ENCODE data around the gene CAMK4.
"Not testable (repeated sequence)": the region's sequence is repeated elsewhere in the genome, so short reads cannot be mapped to it uniquely, and the experiment has no call there.

CAMK4 gene

DNA sequence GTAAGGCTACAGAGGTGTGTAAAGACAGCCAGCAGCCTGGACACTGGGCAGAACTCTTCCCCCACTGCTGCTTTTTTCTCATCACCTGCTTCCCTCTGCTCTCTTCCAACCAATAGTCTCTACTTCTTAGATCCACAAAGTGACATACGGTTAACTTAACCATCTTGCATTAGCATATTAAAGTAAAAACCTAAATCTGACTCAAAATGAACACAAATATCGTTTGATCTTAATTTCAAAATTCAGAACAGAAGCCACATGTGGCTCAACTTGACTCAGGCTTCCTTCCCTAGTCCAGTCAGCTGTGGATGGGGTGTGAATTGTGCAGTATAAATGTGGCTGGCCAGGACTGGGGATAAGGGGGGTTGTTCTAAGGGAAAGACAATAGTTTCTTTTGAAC is 173.8 kb downstream of the CAMK4 start:
- no peak for TF ChIP-seq CTCF (conservative IDR thresholded peaks at IDR 0.05; ENCODE audit: low read depth, low read length)
- no peak overlapping the region for H3K4me3 ChIP-seq (ENCODE audit: low read depth, low read length)
- no peak for DNase-seq (ENCODE audit: low read depth)

DNA sequence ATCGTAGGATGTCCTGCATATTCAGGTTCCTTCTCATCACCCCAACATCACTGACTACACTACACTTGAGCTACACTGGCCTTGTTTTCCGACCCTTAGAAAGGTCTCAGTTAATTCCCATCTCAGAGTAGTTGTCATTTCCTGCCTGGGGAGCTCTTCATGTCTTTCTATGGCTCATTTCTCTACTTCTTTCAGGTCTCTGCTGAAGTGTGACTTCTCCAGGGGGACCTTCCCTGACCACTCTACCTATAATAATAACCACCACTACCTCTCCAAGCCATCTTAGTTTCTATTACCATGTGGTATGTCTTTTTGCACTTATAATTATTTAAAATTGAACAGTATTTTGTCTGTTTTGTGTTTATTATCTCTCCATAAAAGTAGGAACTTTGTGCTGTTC is 174.9 kb downstream of the CAMK4 start:
- no peak for TF ChIP-seq CTCF (conservative IDR thresholded peaks at IDR 0.05; ENCODE audit: low read depth, low read length)
- H3K4me3 ChIP-seq (ENCODE audit: low read depth, low read length), result no peak overlapping the region
- no peak for DNase-seq (ENCODE audit: low read depth)

DNA sequence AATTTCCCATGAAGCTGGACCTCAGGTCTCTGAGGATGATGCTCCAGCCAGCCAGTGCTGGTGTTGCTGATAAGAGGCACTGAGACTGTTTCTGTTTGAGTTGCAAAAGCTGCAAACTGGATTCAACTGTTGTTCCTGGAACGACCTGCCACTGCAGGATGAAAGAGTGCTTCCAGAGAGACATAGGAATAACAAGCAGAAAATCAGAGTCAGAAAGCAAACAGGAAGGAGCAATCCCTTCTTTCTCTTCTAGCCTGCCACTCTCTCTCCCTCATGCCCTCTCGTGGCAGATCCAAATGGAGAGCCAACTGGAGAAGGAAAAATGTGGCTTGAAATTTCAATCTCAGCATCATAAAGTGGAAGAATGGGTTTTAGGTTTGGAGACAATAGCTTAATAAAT is 177.7 kb downstream of the CAMK4 start:
- DNase-seq (ENCODE audit: low read depth), result no peak
- TF ChIP-seq CTCF (conservative IDR thresholded peaks at IDR 0.05; ENCODE audit: low read depth, low read length), result peak; percentile 12

GRCh38 chr5:111404270-111404769 is 180.1 kb downstream of the CAMK4 start:
- no peak for TF ChIP-seq CTCF (conservative IDR thresholded peaks at IDR 0.05; ENCODE audit: low read depth, low read length)
- peak; percentile 15 for DNase-seq (ENCODE audit: low read depth)
- H3K4me3 ChIP-seq (ENCODE audit: low read depth, low read length), result no peak overlapping the region

More for the DNA sequence above, 177.7 kb downstream of the CAMK4 start:
- no peak overlapping the region for H3K4me3 ChIP-seq (ENCODE audit: low read depth, low read length)

DNA sequence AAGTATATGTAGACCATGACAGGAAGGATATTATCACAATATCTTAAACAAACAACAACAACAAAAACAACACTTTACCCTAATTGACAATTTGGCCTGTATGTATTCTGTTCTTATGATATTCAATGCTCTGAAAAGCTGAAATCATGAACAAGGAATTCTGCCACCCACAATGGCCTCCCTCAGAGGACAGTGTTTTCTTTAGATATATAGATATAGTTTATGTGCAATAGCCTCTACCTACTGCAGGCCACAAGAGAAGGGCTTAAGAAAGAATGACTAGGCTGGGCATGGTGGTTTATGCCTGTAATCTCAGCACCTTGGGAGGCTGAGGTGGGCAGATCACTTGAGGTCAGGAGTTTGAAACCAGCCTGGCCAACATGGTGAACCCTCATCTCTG is 183.4 kb downstream of the CAMK4 start:
- no peak for TF ChIP-seq CTCF (conservative IDR thresholded peaks at IDR 0.05; ENCODE audit: low read depth, low read length)
- DNase-seq (ENCODE audit: low read depth), result no peak
- no peak overlapping the region for H3K4me3 ChIP-seq (ENCODE audit: low read depth, low read length)

DNA sequence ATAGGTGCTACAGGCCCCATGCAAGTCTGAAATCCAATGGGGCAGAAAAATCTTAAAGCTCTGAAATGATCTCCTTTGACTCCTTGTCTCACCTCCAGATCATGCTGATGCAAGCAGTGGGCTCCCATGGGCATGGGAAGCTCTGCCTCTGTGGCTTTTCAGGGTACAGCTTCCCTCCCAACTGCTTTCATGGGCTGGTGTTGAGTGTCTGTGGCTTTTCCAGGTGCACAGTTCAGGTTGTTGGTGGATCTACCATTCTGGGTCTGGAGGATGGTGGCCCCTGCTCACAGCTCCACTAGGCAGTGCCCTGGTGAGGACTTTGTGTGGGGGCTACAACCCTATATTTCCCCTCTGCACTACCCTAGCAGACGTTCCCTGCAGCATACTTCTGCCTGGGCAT is 184.6 kb downstream of the CAMK4 start:
- DNase-seq (ENCODE audit: low read depth), result no peak
- TF ChIP-seq CTCF (conservative IDR thresholded peaks at IDR 0.05; ENCODE audit: low read depth, low read length), result no peak
- H3K4me3 ChIP-seq (ENCODE audit: low read depth, low read length), result no peak overlapping the region

GRCh38 chr5:111409266-111409665 is 185.1 kb downstream of the CAMK4 start:
- not testable (repeated sequence) for DNase-seq (ENCODE audit: low read depth); H3K4me3 ChIP-seq (ENCODE audit: low read depth, low read length)

- not testable (repeated sequence) for H3K4me3 ChIP-seq (ENCODE audit: low read depth, low read length); DNase-seq (ENCODE audit: low read depth)
Measured at GRCh38 chr5:111410067-111410466, 185.9 kb downstream of the CAMK4 start.

Data from choroid plexus epithelial cell (primary cell).